Gastroesophageal sphincter (tissue), 3 donors: ENCODE results near the gene ENG.

Source experiments
- CTCF ChIP-seq, 4 experiments: fragments of 200-600 bp in 2 of 4; fragments of 450-650 bp in 2 of 4; sonication (generic) in 1 of 4; IDR thresholded peaks; one replicate each; pipeline ENCODE4 v1.5.1; 2017 to 2019; ENCODE audit warnings: antibody characterized with exemption in 4 of 4, mild to moderate bottlenecking in 2 of 4, moderate library complexity in 2 of 4
- POLR2A ChIP-seq, 2 donors: fragments of 450-650 bp; IDR thresholded peaks; one replicate each; pipeline ENCODE4 v1.6.1; 2017; ENCODE audit warnings: antibody characterized with exemption in 2 of 2, mild to moderate bottlenecking in 2 of 2, moderate library complexity in 1 of 2
- POLR2AphosphoS5 ChIP-seq: sonication (generic); formaldehyde crosslinking; IDR thresholded peaks from one replicate; pipeline ENCODE4 v1.6.1; 2017; ENCODE audit warnings: antibody characterized with exemption

GRCh38 chr9:127883959-127884358 is 29.5 kb upstream of the ENG start:
- TF ChIP-seq POLR2AphosphoS5 (no peak), CTCF (IDR thresholded peaks at IDR 0.05) (no peak), POLR2A (IDR thresholded peaks at IDR 0.05) (no peak)
